PC-9 (cell line): ENCODE data around the gene NCBP2L.

Experiments used
- CTCF ChIP-seq: fragments of 200-600 bp; sonication (generic); conservative IDR thresholded peaks from 2 replicates; pipeline ENCODE4 v1.6.1; 2017; ENCODE audit warnings: mixed run types, antibody characterized with exemption, mild to moderate bottlenecking, moderate library complexity
- EZH2 ChIP-seq: fragments of 200-600 bp; sonication (generic); IDR thresholded peaks from 2 replicates; pipeline ENCODE4 v1.8.0; 2017; ENCODE audit warnings: antibody characterized with exemption, low read depth

GRCh38 chrX:107753187-107753586, 24.3 kb upstream of the NCBP2L start:
- TF ChIP-seq CTCF, result no peak
- no peak for TF ChIP-seq EZH2
